ENCODE measurements around the gene PILRA.
"Not testable (repeated sequence)": the region's sequence is repeated elsewhere in the genome, so short reads cannot be mapped to it uniquely, and the experiment has no call there.

The PILRA gene

GRCh38 chr7:100356416-100357068 is 16.7 kb upstream of the PILRA start:
- no peak for TF ChIP-seq CTCF (IDR thresholded peaks at IDR 0.05; ENCODE audit: low read depth, low read length)
- DNase-seq (ENCODE audit: extremely low read depth, low read depth) = no peak

- DNase-seq (ENCODE audit: extremely low read depth, low read depth) = no peak
- no peak for TF ChIP-seq CTCF (IDR thresholded peaks at IDR 0.05; ENCODE audit: low read depth, low read length)
Measured at GRCh38 chr7:100357131-100357561, 16.1 kb upstream of the PILRA start.

- no peak for TF ChIP-seq CTCF (IDR thresholded peaks at IDR 0.05; ENCODE audit: low read depth, low read length)
- DNase-seq (ENCODE audit: extremely low read depth, low read depth) = no peak
Measured at GRCh38 chr7:100358027-100358856, 15.0 kb upstream of the PILRA start, which contains the start of gene PILRB. TSS of gene PILRB (plus strand) at chr7:100358117. CDS start at chr7:100358303, 186 bp downstream.

- DNase-seq (ENCODE audit: extremely low read depth, low read depth) = no peak
- no peak for TF ChIP-seq CTCF (IDR thresholded peaks at IDR 0.05; ENCODE audit: low read depth, low read length)
Measured at GRCh38 chr7:100358857-100359212, 14.5 kb upstream of the PILRA start.

- TF ChIP-seq CTCF (IDR thresholded peaks at IDR 0.05; ENCODE audit: low read depth, low read length) = no peak
- DNase-seq (ENCODE audit: extremely low read depth, low read depth) = no peak
Measured at GRCh38 chr7:100360135-100360854, 13.0 kb upstream of the PILRA start.

GRCh38 chr7:100363098-100363497 is 10.2 kb upstream of the PILRA start:
- TF ChIP-seq CTCF (IDR thresholded peaks at IDR 0.05; ENCODE audit: low read depth, low read length) = no peak
- no peak for DNase-seq (ENCODE audit: extremely low read depth, low read depth)

- DNase-seq (ENCODE audit: extremely low read depth, low read depth) = not testable (repeated sequence)
Measured at GRCh38 chr7:100363797-100364196, 9.5 kb upstream of the PILRA start.
